Endodermal cell (in vitro differentiated cells): Measurements from ENCODE around the gene LATS1. TPM values are rescaled to one million over a fixed set of nuclear protein-coding genes. Genes with fewer than 3 reads are reported as not detected.
"Not testable (repeated sequence)": the region's sequence is repeated elsewhere in the genome, so short reads cannot be mapped to it uniquely, and the experiment has no call there.

Experiments
- DNase-seq: peaks from one replicate; pipeline ENCODE4 v3.0.0-alpha.2; 2017
- H3K27ac ChIP-seq: 2 replicates; pipeline ENCODE4 v1.5.1; 2013; ENCODE audit warnings: mild to moderate bottlenecking, low read depth, low read length, moderate library complexity
- H3K27me3 ChIP-seq: 2 replicates; pipeline ENCODE4 v1.6.1; 2013; ENCODE audit warnings: mild to moderate bottlenecking, low read length, moderate library complexity; ENCODE audit not compliant: insufficient read depth, control insufficient read depth, poor library complexity, severe bottlenecking
- H3K36me3 ChIP-seq: 2 replicates; pipeline ENCODE4 v1.7.0; 2013; ENCODE audit warnings: mild to moderate bottlenecking, low read length, moderate library complexity; ENCODE audit not compliant: control insufficient read depth, insufficient read depth
- H3K4me1 ChIP-seq: one replicate; pipeline ENCODE4 v1.7.0; 2013; ENCODE audit warnings: low read length; ENCODE audit not compliant: control insufficient read depth, insufficient read depth
- H3K4me3 ChIP-seq: 2 replicates; pipeline ENCODE4 v1.5.1; 2013; ENCODE audit warnings: mild to moderate bottlenecking, low read length, moderate library complexity
- H3K9ac ChIP-seq: 2 replicates; pipeline ENCODE4 v1.6.1; 2013; ENCODE audit warnings: mild to moderate bottlenecking, low read length, moderate library complexity; ENCODE audit not compliant: poor library complexity, severe bottlenecking; ENCODE audit errors: extremely low read depth
- H3K9me3 ChIP-seq: 2 replicates; pipeline ENCODE4 v1.6.1; 2013; ENCODE audit warnings: mild to moderate bottlenecking, low read length, moderate library complexity; ENCODE audit not compliant: control insufficient read depth
- H3K27ac Mint-ChIP-seq: 2 replicates; pipeline ENCODE4 v1.8.0; 2020; ENCODE audit warnings: mixed read lengths
- H3K27me3 Mint-ChIP-seq: 2 replicates; pipeline ENCODE4 v1.8.0; 2021; ENCODE audit warnings: mild to moderate bottlenecking, mixed read lengths; ENCODE audit not compliant: insufficient read depth
- H3K36me3 Mint-ChIP-seq: 2 replicates; pipeline ENCODE4 v1.8.0; 2020; ENCODE audit warnings: low read depth, mixed read lengths
- H3K4me1 Mint-ChIP-seq: 2 replicates; pipeline ENCODE4 v1.8.0; 2020; ENCODE audit warnings: mixed read lengths
- H3K4me3 Mint-ChIP-seq: 2 replicates; pipeline ENCODE4 v1.8.0; 2020; ENCODE audit warnings: mild to moderate bottlenecking, moderate library complexity, mixed read lengths
- H3K9me3 Mint-ChIP-seq: 2 replicates; pipeline ENCODE4 v1.8.0; 2020; ENCODE audit warnings: mild to moderate bottlenecking, mixed read lengths
- WGBS, 2 experiments: methylation state at CpG; one replicate each; pipeline versions ENCODE4 v1.1.5 to v1.1.7; 2013; ENCODE audit warnings: missing lambda C conversion rate in 2 of 2, mixed read lengths in 1 of 2; ENCODE audit not compliant: insufficient coverage in 1 of 2, insufficient read length in 1 of 2; 5-methylcytosine and 5-hydroxymethylcytosine counted together
- total RNA-seq, 2 donors: library from RNA; stranded (reverse); fragmentation: NEBNext Ultra II Directional in 1 of 2; extraction: Animal tissue kit (Norgen Biotek cat#: 25700) in 1 of 2; gene quantifications; 2 replicates in 1 of 2; 3 replicates in 1 of 2; pipeline ENCODE4 v1.2.1, GENCODE V29; 2021
- TF ChIP-seq, protein P1 (sequence below): fragments of 200-600 bp; sonication (generic); conservative IDR thresholded peaks from 2 replicates; pipeline ENCODE4 v1.5.0; 2021; ENCODE audit warnings: antibody characterized with exemption, mild to moderate bottlenecking

The LATS1 gene
- total RNA-seq, 2 donors from 2014 or later = 33.7 to 34.7 TPM

DNA sequence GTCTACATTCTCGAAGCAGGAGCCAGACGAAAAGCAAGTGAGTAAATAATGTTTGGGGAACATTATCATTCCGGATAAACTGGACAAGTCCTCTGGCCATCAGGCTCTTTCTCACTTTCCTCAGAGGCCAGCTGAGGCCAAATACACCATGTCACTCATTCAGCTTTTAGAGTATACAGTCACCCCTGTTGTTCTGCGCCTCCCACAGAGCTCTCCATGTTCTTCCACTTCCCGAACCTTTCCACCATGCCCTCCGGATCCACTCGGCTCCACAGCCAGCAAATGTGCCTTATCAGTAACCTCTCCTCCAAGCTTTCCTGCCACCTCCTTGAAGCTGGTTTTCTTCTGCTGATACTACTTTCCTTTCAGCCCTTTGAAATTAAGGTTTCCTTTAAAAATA lies 31.7 kb downstream of the LATS1 start:
- peaks cover 60% of the 10 kb centered on the region for H3K36me3 ChIP-seq
- H3K27ac ChIP-seq = no peak overlapping the region
- no peaks in the 10 kb centered on the region for H3K4me1 ChIP-seq
- peak overlapping the region; percentile 16 for H3K27ac Mint-ChIP-seq
- no peak overlapping the region for H3K4me3 ChIP-seq
- 89 to 94% methylated on average over 7 of the region's 7 CpGs for WGBS, 2 experiments
- H3K9me3 ChIP-seq = no peaks in the 10 kb centered on the region
- H3K9me3 Mint-ChIP-seq = no peaks in the 10 kb centered on the region
- no peaks in the 10 kb centered on the region for H3K4me1 Mint-ChIP-seq
- H3K9ac ChIP-seq = no peak overlapping the region
- no peak overlapping the region for H3K4me3 Mint-ChIP-seq
- TF ChIP-seq, protein P1, sequence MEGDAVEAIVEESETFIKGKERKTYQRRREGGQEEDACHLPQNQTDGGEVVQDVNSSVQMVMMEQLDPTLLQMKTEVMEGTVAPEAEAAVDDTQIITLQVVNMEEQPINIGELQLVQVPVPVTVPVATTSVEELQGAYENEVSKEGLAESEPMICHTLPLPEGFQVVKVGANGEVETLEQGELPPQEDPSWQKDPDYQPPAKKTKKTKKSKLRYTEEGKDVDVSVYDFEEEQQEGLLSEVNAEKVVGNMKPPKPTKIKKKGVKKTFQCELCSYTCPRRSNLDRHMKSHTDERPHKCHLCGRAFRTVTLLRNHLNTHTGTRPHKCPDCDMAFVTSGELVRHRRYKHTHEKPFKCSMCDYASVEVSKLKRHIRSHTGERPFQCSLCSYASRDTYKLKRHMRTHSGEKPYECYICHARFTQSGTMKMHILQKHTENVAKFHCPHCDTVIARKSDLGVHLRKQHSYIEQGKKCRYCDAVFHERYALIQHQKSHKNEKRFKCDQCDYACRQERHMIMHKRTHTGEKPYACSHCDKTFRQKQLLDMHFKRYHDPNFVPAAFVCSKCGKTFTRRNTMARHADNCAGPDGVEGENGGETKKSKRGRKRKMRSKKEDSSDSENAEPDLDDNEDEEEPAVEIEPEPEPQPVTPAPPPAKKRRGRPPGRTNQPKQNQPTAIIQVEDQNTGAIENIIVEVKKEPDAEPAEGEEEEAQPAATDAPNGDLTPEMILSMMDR = no peak
- no peaks in the 10 kb centered on the region for H3K27me3 Mint-ChIP-seq
- DNase-seq = no peak
- H3K27me3 ChIP-seq = no peaks in the 10 kb centered on the region
- H3K36me3 Mint-ChIP-seq = peaks cover 55% of the 10 kb centered on the region

DNA sequence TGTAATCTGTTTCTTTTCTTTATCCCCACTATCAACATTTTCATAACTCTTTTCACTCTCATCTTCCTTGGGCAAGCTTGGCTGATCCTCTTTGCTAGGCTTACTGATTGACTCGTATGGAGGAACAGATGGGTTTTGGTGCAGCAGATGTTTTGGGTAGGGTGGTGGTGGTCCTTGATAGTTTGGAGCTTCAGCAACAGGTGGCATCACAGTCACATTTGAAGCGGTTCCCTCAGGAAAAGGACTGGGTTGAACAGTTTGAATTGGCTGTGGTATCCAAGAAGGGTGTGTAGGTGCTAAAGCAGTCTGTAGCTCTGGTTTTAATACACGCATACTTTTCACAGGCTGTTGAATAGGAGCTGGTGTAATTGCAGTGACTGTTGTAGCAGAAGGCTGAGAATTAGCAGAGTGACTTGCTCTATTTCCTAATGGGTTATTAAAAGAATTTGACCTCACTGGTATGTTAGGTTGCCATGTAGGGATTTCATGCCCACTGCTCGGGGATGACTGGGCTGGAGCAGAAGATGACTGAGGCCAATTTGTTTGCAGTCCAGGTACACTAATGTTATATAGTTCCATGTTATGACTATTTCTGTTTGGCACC lies 34.5 kb downstream of the LATS1 start:
- Mint-ChIP-seq H3K4me1 (no peaks in the 10 kb centered on the region), H3K4me3 (no peak overlapping the region), H3K27me3 (no peaks in the 10 kb centered on the region), H3K36me3 (peaks cover 45% of the 10 kb centered on the region), H3K27ac (no peak overlapping the region), H3K9me3 (no peaks in the 10 kb centered on the region)
- TF ChIP-seq, protein P1 = no peak
- Histone ChIP-seq H3K4me3 (no peak overlapping the region), H3K4me1 (no peaks in the 10 kb centered on the region), H3K36me3 (peaks cover 57% of the 10 kb centered on the region), H3K9ac (no peak overlapping the region), H3K9me3 (no peaks in the 10 kb centered on the region), H3K27ac (no peak overlapping the region), H3K27me3 (no peaks in the 10 kb centered on the region)
- no peak for DNase-seq
- WGBS, 2 experiments = 89 to 100% methylated on average over 2 to 4 of the region's 4 CpGs

DNA sequence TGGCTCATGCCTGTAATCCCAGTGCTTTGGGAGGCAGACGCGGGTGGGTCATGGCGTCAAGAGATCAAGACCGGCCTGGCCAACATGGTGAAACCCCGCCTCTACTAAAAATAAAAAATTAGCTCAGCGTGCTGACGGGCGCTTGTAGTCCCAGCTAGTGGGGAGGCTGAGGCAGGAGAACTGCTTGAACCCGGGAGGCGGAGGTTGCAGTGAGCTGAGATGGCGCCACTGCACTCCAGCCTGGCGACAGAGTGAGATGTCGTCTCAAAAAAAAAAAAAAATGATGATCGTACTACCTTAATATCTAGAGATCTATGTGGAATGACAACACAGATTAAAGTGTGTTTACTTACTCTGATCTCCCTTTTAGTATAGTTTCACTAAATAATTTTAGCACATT lies 36.1 kb downstream of the LATS1 start:
- not testable (repeated sequence) for H3K27ac ChIP-seq, H3K27ac Mint-ChIP-seq, H3K4me3 Mint-ChIP-seq, H3K27me3 Mint-ChIP-seq, H3K4me1 Mint-ChIP-seq, H3K9ac ChIP-seq, DNase-seq, H3K4me1 ChIP-seq, H3K4me3 ChIP-seq, H3K9me3 ChIP-seq, H3K27me3 ChIP-seq, H3K9me3 Mint-ChIP-seq
- WGBS, 2 experiments = 92 to 98% methylated on average over 9 to 13 of the region's 14 CpGs
- H3K36me3 Mint-ChIP-seq = peaks cover 52% of the 10 kb centered on the region
- H3K36me3 ChIP-seq = peaks cover 62% of the 10 kb centered on the region

DNA sequence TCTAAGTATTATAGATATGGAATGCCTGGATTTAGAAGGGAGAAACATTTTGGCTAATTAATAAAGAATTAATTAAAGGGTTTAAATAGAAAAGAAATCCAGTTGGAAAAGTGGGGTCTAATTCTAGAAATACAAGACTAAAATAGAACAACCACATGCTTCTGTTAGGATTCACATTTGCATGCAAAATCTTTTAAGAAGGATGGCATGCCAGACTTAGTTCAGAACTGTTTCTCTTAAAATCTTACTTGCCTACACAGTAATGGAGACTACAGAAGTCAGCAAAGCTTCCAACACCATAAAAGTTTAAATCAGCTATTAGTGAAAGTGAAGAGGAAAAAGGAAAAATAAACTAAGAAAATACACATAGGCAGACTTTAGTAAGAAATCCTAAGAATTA lies 36.7 kb downstream of the LATS1 start:
- Mint-ChIP-seq H3K4me1 (no peaks in the 10 kb centered on the region), H3K27me3 (no peaks in the 10 kb centered on the region)

More for the DNA sequence above, 36.7 kb downstream of the LATS1 start:
- Histone ChIP-seq H3K27me3 (no peaks in the 10 kb centered on the region), H3K36me3 (peaks cover 63% of the 10 kb centered on the region), H3K27ac (no peak overlapping the region), H3K9ac (no peak overlapping the region), H3K4me1 (no peaks in the 10 kb centered on the region), H3K4me3 (no peak overlapping the region), H3K9me3 (no peaks in the 10 kb centered on the region)
- no peak for DNase-seq
- TF ChIP-seq, protein P1 = no peak
- H3K36me3 Mint-ChIP-seq = peaks cover 52% of the 10 kb centered on the region
- peak overlapping the region; percentile 23 for H3K27ac Mint-ChIP-seq
- H3K9me3 Mint-ChIP-seq = no peaks in the 10 kb centered on the region
- H3K4me3 Mint-ChIP-seq = no peak overlapping the region
